ENCODE results near the gene SURF4.
"Not testable (repeated sequence)": the region's sequence is repeated elsewhere in the genome, so short reads cannot be mapped to it uniquely, and the experiment has no call there.

DNA sequence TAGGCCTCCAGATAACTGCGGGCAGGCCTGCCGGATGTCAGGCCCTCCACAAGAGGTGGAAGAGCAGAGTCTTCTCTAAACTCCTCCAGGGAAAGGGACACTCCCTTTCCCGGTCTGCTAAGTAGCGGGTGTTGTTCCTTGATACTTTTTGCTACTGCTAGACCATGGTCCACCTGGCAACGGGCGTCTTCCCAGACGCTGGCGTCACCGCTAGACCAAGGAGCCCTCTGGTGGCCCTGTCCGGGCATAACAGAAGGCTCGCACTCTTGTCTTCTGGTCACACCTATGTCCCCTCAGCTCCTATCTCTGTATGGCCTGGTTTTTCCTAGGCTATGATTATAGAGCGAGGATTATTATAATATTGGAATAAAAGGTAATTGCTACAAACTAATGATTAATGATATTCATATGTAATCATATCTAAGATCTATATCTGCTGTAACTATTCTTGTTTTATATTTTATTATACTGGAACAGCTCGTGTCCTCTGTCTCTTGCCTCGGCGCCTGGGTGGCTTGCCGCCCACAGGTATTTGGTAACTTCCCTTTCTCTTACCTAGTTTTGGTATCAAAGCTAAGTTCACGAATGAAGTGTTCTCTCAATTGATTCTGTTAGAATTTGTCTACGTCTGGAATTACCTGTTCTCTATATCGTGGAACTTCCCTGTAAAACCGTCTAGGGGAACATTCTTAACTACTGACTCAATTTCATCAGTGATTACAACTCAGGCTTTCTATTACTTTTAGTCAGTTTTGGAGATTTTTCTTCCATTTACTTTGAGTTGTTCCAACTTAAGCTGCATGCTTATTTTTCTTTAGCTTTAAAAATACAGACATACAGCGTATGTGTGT is 46.3 kb downstream of the SURF4 start:
- TF ChIP-seq MAX (IDR thresholded peaks at IDR 0.05; ENCODE audit: insufficient read depth, insufficient read length); POLR2A (IDR thresholded peaks at IDR 0.05; ENCODE audit: low read depth, low read length): not testable (repeated sequence)
- TF ChIP-seq CTCF (IDR thresholded peaks at IDR 0.05; ENCODE audit: extremely low read depth in 1 of 2, insufficient read depth in 1 of 2, low read depth in 1 of 2, low read length in 2 of 2) (peak; percentile 13 to 53), POLR2AphosphoS5 (IDR thresholded peaks at IDR 0.05; ENCODE audit: insufficient read depth, low read depth, low read length) (peak; percentile 39)

Data from endothelial cell of umbilical vein (primary cell).